ENCODE results near the gene PRDM5.

Gene PRDM5

GRCh38 chr4:120881351-120881750 lies 41.2 kb downstream of the PRDM5 start:
- H3K27ac Mint-ChIP-seq = no peak overlapping the region
- H3K36me3 Mint-ChIP-seq (ENCODE audit: low read depth) = no peaks in the 10 kb centered on the region
- H3K27me3 Mint-ChIP-seq = no peaks in the 10 kb centered on the region
- no peak overlapping the region for H3K4me3 Mint-ChIP-seq
- H3K4me1 Mint-ChIP-seq (ENCODE audit: low read depth) = no peaks in the 10 kb centered on the region
- DNase-seq = no peak
- peaks cover 3% of the 10 kb centered on the region for H3K9me3 Mint-ChIP-seq

GRCh38 chr4:120877021-120877420 lies 45.5 kb downstream of the PRDM5 start:
- no peak overlapping the region for H3K27ac Mint-ChIP-seq
- no peaks in the 10 kb centered on the region for H3K27me3 Mint-ChIP-seq
- no peak for DNase-seq
- H3K9me3 Mint-ChIP-seq = peaks cover 3% of the 10 kb centered on the region
- H3K4me3 Mint-ChIP-seq = no peak overlapping the region
- no peaks in the 10 kb centered on the region for H3K4me1 Mint-ChIP-seq (ENCODE audit: low read depth)
- no peaks in the 10 kb centered on the region for H3K36me3 Mint-ChIP-seq (ENCODE audit: low read depth)

GRCh38 chr4:120874792-120875774 lies 47.4 kb downstream of the PRDM5 start:
- peaks cover 3% of the 10 kb centered on the region for H3K9me3 Mint-ChIP-seq
- no peaks in the 10 kb centered on the region for H3K4me1 Mint-ChIP-seq (ENCODE audit: low read depth)
- no peaks in the 10 kb centered on the region for H3K36me3 Mint-ChIP-seq (ENCODE audit: low read depth)
- H3K27me3 Mint-ChIP-seq = no peaks in the 10 kb centered on the region
- no peak overlapping the region for H3K4me3 Mint-ChIP-seq
- H3K27ac Mint-ChIP-seq = no peak overlapping the region
- DNase-seq = no peak

GRCh38 chr4:120873554-120873953 lies 49.0 kb downstream of the PRDM5 start:
- DNase-seq = no peak
- Mint-ChIP-seq H3K27me3 (no peaks in the 10 kb centered on the region), H3K4me1 (ENCODE audit: low read depth) (no peaks in the 10 kb centered on the region), H3K4me3 (no peak overlapping the region), H3K36me3 (ENCODE audit: low read depth) (no peaks in the 10 kb centered on the region), H3K9me3 (peaks cover under 1% of the 10 kb centered on the region), H3K27ac (no peak overlapping the region)

GRCh38 chr4:120871173-120871572 lies 51.4 kb downstream of the PRDM5 start:
- Mint-ChIP-seq H3K27ac (no peak overlapping the region), H3K4me3 (no peak overlapping the region), H3K36me3 (ENCODE audit: low read depth) (no peaks in the 10 kb centered on the region), H3K9me3 (no peaks in the 10 kb centered on the region), H3K27me3 (no peaks in the 10 kb centered on the region), H3K4me1 (ENCODE audit: low read depth) (no peaks in the 10 kb centered on the region)
- no peak for DNase-seq

- H3K4me3 Mint-ChIP-seq = no peak overlapping the region
- no peaks in the 10 kb centered on the region for H3K9me3 Mint-ChIP-seq
- no peaks in the 10 kb centered on the region for H3K27me3 Mint-ChIP-seq
- no peak overlapping the region for H3K27ac Mint-ChIP-seq
- no peaks in the 10 kb centered on the region for H3K4me1 Mint-ChIP-seq (ENCODE audit: low read depth)
- H3K36me3 Mint-ChIP-seq (ENCODE audit: low read depth) = no peaks in the 10 kb centered on the region
- no peak for DNase-seq
Measured at GRCh38 chr4:120870279-120870673, 52.2 kb downstream of the PRDM5 start.

- H3K36me3 Mint-ChIP-seq (ENCODE audit: low read depth) = no peaks in the 10 kb centered on the region
- no peaks in the 10 kb centered on the region for H3K9me3 Mint-ChIP-seq
- DNase-seq = no peak
- no peak overlapping the region for H3K27ac Mint-ChIP-seq
- no peak overlapping the region for H3K4me3 Mint-ChIP-seq
- no peaks in the 10 kb centered on the region for H3K4me1 Mint-ChIP-seq (ENCODE audit: low read depth)
- no peaks in the 10 kb centered on the region for H3K27me3 Mint-ChIP-seq
Measured at GRCh38 chr4:120869613-120870278, 52.8 kb downstream of the PRDM5 start.

GRCh38 chr4:120867506-120867905 lies 55.0 kb downstream of the PRDM5 start:
- Mint-ChIP-seq H3K27ac (no peak overlapping the region), H3K9me3 (no peaks in the 10 kb centered on the region), H3K4me3 (no peak overlapping the region), H3K36me3 (ENCODE audit: low read depth) (no peaks in the 10 kb centered on the region), H3K27me3 (no peaks in the 10 kb centered on the region), H3K4me1 (ENCODE audit: low read depth) (no peaks in the 10 kb centered on the region)
- no peak for DNase-seq

- H3K27ac Mint-ChIP-seq = no peak overlapping the region
- H3K9me3 Mint-ChIP-seq = no peaks in the 10 kb centered on the region
- H3K27me3 Mint-ChIP-seq = peaks cover 2% of the 10 kb centered on the region
- no peak overlapping the region for H3K4me3 Mint-ChIP-seq
- DNase-seq = no peak
- no peaks in the 10 kb centered on the region for H3K36me3 Mint-ChIP-seq (ENCODE audit: low read depth)
- H3K4me1 Mint-ChIP-seq (ENCODE audit: low read depth) = no peaks in the 10 kb centered on the region
Measured at GRCh38 chr4:120865985-120866384, 56.5 kb downstream of the PRDM5 start.

GRCh38 chr4:120864969-120865368 lies 57.6 kb downstream of the PRDM5 start:
- H3K4me3 Mint-ChIP-seq = no peak overlapping the region
- no peak for DNase-seq
- H3K27ac Mint-ChIP-seq = no peak overlapping the region
- H3K36me3 Mint-ChIP-seq (ENCODE audit: low read depth) = no peaks in the 10 kb centered on the region
- peaks cover 2% of the 10 kb centered on the region for H3K27me3 Mint-ChIP-seq
- no peaks in the 10 kb centered on the region for H3K9me3 Mint-ChIP-seq
- no peaks in the 10 kb centered on the region for H3K4me1 Mint-ChIP-seq (ENCODE audit: low read depth)

- no peak overlapping the region for H3K4me3 Mint-ChIP-seq
- no peaks in the 10 kb centered on the region for H3K9me3 Mint-ChIP-seq
- DNase-seq = no peak
- no peaks in the 10 kb centered on the region for H3K36me3 Mint-ChIP-seq (ENCODE audit: low read depth)
- peaks cover 4% of the 10 kb centered on the region for H3K4me1 Mint-ChIP-seq (ENCODE audit: low read depth)
- peaks cover 6% of the 10 kb centered on the region for H3K27me3 Mint-ChIP-seq
- no peak overlapping the region for H3K27ac Mint-ChIP-seq
Measured at GRCh38 chr4:120862432-120862831, 60.1 kb downstream of the PRDM5 start.

- H3K27ac Mint-ChIP-seq = no peak overlapping the region
- no peak for DNase-seq
- H3K4me3 Mint-ChIP-seq = no peak overlapping the region
- H3K36me3 Mint-ChIP-seq (ENCODE audit: low read depth) = no peaks in the 10 kb centered on the region
- H3K4me1 Mint-ChIP-seq (ENCODE audit: low read depth) = peaks cover 6% of the 10 kb centered on the region
- peaks cover 8% of the 10 kb centered on the region for H3K27me3 Mint-ChIP-seq
- H3K9me3 Mint-ChIP-seq = no peaks in the 10 kb centered on the region
Measured at GRCh38 chr4:120861852-120862251, 60.7 kb downstream of the PRDM5 start.

GRCh38 chr4:120858776-120859175 lies 63.8 kb downstream of the PRDM5 start:
- no peak overlapping the region for H3K4me3 Mint-ChIP-seq
- DNase-seq = no peak
- no peak overlapping the region for H3K27ac Mint-ChIP-seq
- H3K4me1 Mint-ChIP-seq (ENCODE audit: low read depth) = peaks cover 20% of the 10 kb centered on the region
- H3K27me3 Mint-ChIP-seq = peaks cover 11% of the 10 kb centered on the region
- H3K36me3 Mint-ChIP-seq (ENCODE audit: low read depth) = no peaks in the 10 kb centered on the region
- H3K9me3 Mint-ChIP-seq = no peaks in the 10 kb centered on the region

- Mint-ChIP-seq H3K36me3 (ENCODE audit: low read depth) (no peaks in the 10 kb centered on the region), H3K4me3 (no peak overlapping the region), H3K9me3 (no peaks in the 10 kb centered on the region), H3K27ac (no peak overlapping the region), H3K4me1 (ENCODE audit: low read depth) (peaks cover 20% of the 10 kb centered on the region), H3K27me3 (peaks cover 13% of the 10 kb centered on the region)
- DNase-seq = no peak
Measured at GRCh38 chr4:120857312-120857711, 65.2 kb downstream of the PRDM5 start.

- Mint-ChIP-seq H3K4me1 (ENCODE audit: low read depth) (peaks cover 20% of the 10 kb centered on the region), H3K27me3 (peaks cover 11% of the 10 kb centered on the region), H3K9me3 (no peaks in the 10 kb centered on the region), H3K4me3 (no peak overlapping the region), H3K27ac (no peak overlapping the region), H3K36me3 (ENCODE audit: low read depth) (no peaks in the 10 kb centered on the region)
- DNase-seq = no peak
Measured at GRCh38 chr4:120856294-120856693, 66.2 kb downstream of the PRDM5 start.

Measured in activated T-cell treated with anti-CD3 and anti-CD28 coated beads, Interleukin-2, amount 50 U/mL, for 24 hours (primary cell).